HL-60/S4 treated with retinoic acid at 250 ng/mL for 4 days and 3 days (cell line): ENCODE measurements around the gene LTBP1.
"Not testable (repeated sequence)": the region's sequence is repeated elsewhere in the genome, so short reads cannot be mapped to it uniquely, and the experiment has no call there.

Experiments used
- in situ Hi-C: fragments of 300-500 bp; cut with MboI; formaldehyde crosslinking; loops from 2 replicates; pipeline ENCODE4 v1.7.0; 2022; ENCODE audit warnings: low sequenced_read_pairs

LTBP1 gene

DNA sequence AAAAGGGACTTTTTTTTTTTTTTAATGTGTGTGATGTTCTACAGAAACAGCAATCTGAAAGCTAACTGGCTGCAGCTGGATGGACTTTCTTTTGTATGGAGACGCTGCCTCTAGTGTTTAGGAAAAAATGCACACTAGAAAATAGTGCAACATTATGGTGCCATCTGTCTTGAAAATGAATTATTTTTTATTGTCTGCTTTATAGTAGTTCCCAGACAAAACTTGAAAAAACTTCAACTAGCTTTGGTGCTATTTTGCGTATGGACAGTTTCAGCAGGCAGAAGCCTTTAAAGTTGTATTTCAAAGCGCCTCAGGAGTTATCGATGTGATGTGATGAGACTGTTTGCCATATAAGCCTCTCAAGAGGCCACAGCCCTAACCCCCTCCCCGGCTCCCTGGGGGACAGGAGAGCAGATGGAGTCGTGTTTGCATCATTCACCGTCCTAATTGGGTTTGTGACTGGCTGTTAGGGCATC lies 86.9 kb downstream of the LTBP1 start:
- in situ Hi-C loops, result no loop called here

DNA sequence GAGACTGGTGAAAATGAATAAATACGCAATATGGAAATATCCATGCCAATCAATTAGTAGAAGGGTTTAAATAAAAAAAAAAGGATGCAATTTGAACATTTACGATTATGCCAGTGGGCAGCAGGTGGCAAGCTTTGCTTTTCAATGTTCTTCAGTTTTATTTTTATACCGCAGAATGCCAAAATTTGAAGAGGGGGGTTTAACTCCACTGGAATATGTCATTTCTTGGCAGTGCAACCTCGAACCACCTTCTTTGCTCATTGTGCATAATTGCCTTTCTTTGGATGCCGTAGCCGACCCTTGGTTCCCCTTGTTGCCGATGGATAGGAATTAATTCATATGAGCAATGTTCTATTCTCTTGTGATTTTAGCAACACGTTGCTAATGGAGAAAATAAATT lies 88.0 kb downstream of the LTBP1 start:
- in situ Hi-C loops, result no loop called here

DNA sequence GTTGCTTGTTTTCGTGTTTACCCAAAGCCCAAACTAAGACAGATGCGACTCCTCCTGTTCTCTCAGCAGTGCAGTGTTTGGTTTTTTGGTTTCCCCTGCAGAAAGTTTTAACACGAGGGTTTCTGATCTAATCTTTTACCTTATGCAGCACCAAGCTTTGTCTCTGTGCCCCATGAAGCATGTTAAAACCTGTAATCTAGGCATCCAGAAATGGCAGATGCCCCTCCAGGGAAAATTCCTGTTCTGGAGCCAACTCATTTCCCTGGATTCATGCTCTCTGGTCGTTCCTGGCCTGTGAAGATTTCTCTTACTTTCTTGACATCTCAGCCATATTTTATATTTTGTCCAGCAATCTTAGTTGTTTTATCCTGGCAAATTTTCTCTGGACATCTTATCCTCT lies 91.5 kb downstream of the LTBP1 start:
- in situ Hi-C loops, result no loop called here

DNA sequence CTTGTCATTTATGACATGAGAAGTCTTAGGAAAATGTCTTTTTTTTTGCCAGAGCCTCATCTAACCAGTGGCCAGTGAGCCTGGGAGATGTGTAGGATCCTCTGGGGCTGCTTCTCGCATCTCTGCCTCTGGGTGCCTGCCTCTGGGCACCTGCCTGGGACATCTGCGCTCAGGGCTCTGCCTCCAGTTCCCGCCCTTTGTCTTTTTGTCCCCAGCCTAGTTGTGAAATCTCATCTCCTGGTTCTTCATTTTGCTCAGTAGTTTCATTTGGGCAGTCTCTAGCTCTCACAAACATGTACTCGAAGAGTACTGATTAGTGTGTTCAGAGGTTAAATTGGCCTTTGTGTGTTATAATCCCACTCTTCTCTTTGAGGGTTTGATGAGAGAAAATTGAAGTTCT lies 92.0 kb downstream of the LTBP1 start:
- in situ Hi-C loops, result no loop called here

DNA sequence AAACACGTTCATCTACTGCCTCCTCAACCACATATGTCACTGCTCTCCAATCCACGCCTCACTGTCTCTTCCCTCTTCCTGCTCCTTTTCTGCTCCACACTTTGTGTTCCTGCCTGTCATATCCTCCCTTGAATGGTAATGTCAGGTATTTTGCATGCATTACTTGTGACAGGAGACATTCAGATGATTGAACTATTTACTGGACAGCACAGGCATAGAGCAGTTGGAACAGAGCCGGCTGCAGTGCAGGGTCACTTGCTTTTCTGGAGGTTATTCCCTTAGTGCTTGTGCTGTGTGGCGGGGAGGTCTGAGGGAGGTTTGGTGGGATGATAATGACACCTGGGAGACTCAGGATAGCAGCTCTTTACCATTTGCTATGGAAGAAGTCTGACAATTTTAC lies 93.8 kb downstream of the LTBP1 start:
- in situ Hi-C loops, result no loop called here

DNA sequence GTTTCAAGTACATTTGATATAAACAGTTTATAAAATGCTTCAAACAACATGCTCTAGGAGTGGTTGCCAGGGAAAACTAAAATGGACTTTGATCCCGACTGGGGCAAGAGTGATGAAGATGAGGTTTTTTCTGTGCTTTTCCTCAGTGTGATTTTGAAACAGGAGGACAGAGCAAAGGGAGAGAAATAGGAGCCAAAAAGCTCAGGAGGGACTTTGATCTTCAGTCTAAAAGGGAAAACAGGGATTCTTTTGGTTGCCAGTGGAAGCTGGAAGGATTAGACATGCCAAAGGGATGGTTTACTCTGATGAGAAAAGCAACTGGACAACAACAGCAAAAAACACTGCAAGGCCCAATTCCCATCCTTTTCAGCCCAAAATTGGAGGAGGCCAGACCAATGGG lies 95.5 kb downstream of the LTBP1 start:
- in situ Hi-C loops, result no loop called here

DNA sequence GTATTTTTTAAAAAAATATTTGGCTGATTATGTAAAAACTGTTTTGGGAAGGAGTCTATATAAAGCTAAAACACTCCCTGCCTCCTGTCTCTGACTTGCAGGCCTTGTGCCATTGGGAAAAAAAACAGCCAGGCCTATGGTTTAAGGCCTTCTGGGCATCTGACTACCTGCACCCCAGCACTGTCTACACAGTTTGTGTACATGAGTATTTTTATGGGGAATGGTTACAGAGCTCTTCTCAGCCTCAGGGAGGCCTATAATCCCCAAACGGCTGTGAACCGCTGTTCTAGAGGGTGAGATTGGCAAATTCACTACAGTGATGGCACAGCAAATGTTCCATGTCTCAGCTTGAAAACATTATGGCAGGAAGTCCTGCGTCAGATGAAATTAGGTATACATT lies 96.1 kb downstream of the LTBP1 start:
- in situ Hi-C loops, result no loop called here

DNA sequence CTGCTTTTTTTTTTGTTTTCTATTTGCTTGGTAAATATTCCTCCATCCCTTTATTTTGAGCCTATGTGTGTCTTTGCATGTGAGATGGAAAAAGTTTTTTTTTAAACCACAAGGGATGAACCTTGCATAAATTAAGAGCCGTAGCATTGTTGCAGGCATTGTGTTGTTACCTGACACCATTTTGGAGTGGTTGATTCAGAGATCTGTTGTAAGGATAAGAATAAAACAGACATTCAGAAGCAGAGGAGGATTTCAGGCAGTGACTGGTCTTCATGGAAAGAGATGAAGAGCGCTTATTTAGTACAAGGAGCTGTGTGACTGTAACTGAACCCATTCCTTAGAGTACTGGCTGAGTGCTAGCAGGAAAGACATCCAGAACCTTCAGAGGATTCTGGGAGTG lies 101.2 kb downstream of the LTBP1 start:
- in situ Hi-C loops, result no loop called here

DNA sequence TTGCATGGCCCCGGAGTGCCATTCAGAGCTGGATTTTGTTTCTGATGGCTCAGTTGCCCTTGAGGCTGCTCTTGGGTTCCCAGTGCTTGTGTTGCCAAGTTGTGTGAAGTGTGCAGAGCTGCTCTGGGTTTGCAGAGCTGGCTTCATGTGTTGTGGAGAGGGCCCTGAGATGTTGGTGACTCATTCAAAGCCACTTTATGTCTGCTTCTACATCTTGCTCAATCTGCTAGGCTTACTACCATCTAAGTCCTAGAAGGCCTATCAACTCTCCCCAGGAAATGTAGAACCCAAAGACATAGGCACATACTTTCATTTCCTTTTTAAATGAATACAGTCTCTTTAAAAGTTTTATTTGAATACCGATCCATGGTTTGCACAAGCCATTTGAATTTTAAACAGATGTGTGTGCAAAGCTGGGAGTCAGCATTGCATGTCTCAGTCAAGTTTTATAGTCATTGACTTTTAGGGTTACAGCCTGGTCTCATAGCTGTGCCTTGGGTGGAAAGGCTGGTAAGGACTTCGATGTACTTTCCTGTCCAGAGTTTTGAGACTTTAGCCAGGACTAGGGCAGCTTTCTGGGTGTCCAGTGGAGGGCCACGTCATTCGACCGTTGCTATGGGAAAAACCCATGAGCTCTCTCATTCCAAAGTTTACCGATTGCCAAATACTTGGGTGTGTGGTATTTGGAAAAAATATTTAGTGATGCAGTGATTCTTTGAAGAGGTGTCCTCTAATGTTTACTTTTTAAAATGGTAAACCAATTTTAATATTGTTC lies 105.0 kb downstream of the LTBP1 start:
- in situ Hi-C loops, result no loop called here

DNA sequence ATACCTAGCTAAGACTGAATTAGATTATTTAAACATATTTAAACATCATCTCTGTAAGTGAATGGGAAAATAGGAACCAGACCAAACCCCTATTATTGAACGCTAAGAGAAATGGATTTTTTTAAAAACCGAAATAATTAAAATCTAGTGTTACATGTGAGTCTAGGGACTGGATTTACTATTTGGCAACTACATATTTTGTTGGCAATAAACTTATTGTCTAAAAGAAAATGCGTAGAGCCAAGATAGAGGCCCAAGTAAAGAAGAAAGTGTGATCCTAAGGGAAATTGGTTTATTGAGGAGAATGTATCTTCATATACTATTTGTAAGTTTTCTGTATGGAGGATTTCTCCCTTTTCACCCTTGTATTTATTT lies 105.6 kb downstream of the LTBP1 start:
- in situ Hi-C loops, result no loop called here

DNA sequence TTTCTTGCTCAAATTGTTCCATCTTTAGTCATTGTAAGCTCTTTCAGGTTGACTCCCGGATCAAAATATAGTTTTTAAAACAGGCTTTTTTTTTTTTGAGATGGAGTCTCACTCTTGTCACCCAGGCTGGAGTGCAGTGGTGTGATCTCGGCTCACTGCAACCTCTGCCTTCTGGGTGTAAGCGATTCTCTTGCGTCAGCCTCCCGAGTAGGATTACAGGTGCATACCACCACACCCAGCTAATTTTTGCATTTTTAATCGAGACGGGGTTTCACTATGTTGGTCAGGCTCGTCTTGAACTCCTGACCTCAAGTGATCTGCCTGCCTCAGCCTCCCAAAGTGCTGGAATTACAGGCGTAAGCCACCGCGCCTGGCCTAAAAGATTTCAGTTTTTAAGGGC lies 106.0 kb downstream of the LTBP1 start:
- in situ Hi-C loops, result not testable (repeated sequence)

DNA sequence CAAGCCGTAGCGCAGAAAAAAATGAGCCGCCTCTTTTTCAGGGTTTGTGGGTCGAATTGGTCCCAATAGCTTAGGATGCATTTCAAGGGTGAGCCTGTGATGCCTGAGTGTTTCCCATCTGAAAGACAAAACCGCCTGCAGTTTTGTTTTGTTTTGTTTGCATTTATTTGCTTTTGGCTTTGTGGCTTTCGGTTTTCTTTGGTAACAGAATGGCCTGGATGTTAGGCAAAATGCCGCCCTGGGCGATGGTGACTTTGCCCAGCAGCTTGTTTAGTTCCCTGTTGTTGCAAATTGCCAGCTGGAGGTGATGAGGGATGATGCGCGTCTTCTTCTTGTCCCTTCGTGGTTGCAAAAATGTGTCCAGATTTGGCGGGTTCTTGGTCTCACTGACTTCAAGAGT lies 109.4 kb downstream of the LTBP1 start:
- in situ Hi-C loops, result no loop called here

DNA sequence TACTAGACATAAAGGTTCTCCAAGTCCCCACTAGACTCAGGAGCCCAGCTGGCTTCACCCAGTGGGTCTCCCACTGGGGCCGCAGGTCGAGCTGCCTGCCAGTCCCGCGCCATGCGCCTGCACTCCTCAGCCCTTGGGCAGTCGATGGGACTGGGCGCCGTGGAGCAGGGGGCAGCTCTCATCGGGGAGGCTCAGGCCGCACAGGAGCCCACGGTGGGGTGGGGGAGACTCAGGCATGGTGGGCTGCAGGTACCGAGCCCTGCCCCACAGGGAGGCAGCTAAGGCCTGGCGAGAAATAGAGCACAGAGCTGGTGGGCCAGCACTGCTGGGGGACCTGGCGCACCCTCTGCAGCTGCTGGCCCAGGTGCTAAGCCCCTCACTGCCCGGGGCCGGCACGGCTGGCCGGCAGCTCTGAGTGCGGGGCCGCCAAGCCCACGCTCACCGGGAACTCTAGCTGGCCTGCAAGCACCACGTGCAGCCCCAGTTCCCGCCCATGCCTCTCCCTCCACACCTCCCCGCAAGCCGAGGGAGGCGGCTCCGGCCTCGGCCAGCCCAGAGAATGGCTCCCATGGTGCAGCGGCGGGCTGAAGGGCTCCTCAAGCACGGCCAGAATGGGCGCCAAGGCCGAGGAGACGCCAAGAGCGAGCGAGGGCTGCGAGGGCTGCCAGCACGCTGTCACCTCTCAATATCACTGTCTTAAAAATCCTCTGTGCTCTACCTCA lies 110.7 kb downstream of the LTBP1 start:
- in situ Hi-C loops, result not testable (repeated sequence)

DNA sequence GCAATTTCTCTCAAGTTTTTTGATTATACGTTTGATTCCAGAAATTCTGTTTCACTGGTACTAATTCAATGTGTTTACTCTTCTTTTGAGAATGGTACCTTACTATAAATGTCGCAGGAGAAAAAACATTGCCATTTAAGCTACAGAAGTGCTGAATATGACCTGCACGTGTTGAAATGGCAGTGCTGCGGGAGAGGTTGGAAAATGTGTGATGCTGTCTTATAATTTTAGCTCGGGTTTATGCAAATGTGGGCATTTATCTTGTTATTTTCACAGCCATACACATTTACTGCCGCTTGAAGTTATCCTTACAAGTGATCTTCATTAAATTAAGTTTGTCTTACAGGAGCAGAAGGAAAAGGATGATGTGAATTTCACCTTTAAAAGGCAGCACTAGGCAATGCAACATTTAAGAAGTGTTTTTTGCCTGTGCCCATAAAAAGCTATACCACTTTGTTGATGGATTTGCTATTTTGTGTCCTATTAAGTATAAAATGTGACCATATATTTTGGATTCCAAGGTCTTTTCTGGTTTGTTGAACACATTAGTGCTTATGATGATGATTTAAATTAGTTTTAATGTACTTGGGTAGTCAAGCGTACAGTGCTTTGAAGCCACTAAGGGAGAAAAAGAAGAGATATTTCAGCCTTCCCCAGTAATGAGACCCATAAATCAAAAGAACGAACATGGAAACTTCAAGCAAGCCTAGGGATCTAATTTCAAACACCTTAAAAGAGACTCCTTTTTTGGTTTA lies 112.1 kb downstream of the LTBP1 start:
- in situ Hi-C loops, result no loop called here

DNA sequence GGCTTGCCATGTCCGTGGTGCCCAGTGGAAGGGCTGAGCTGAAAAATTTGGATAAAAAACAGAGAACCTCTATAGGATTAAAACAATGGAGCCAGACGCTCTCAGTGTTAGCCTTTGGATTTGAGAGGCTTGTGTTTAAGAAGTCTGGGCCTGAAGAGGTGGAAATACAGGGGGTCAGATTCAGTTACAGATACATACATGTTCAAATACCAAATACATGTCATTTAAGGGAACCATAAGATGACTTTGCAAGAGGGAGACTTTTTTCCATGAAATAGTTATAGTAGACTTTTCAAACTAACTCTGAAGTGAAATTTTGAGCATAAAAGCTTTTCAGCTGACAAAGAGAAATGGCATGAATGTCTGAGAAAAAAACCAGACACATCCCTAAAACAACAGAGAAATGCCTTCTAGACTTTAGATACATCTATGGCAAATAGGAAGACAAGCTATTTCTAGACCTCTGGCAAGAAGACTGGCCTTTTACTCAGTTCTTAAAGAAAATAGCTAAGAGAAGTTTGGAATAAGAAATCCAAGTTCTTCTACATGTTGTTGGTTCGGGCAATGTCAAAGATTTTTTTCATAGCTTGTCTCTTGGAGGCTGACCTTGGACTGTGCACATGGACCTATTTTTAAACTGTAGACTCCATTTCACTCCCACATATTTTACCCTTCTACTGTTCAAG lies 112.9 kb downstream of the LTBP1 start:
- in situ Hi-C loops, result no loop called here

DNA sequence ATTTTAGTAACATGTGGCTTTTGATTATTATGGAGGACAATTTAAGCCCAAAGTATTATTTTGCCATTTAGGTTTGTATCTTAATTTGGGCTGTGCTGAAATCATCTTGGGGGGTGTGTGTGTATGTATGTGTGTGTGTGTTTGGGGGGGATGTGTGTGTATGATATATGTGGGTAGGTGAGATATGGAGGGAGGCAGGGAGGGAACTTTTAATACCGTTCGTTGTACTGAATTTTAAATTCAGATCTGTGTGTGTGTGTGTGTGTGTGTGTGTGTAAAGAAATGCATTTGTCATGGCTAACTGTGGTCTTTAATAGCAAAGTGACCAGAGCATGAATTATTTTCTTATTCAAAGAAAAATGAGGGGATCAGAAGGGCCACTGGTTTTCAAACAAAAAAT lies 113.7 kb downstream of the LTBP1 start:
- in situ Hi-C loops, result no loop called here

DNA sequence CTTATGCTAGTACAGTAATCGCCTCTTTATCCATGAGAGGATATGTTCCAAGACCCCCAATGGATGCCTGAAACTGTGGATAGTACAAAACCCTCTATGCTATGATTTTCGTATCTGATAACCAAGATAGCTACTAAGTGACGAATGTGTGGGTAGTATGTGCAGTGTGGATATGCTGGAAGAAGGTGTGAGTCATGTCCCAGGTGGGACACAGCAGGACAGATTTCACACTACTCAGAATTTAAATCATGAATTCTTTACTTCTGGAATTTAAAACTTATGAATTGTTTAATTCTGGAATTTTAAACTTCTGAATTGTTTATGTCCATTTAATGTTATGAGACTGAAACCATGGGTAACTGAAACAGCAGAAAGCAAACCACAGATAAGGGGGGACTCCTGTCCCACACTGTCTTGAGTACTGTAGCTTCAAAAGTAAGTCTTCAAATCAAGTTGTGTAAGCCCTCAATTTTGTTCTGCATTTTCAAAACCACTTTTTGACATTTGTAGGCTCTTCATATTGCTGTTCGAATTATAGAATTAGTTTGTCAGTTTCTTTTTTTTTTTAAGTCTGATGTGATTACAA lies 116.0 kb downstream of the LTBP1 start:
- in situ Hi-C loops, result no loop called here

DNA sequence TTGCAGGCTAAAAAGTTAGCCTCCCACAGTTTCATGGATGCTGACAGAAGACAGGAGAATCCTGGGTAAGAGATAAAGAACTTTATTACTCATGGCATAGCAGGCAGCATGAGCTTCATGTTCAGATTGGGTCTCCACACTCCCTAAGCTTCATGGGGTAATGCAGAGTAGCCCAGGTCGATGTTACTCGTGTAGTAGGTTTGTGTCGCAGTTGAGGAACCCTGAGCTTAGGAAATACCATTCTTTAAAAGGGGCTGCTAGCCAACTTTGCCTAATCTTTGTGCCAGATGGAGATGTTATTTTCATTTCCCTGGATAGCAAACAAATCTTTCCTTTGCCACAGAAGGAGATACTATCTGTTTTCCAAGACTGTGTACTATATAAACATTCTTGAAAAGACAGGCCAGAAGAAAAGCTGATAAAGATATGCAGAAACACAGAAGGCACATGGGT lies 117.6 kb downstream of the LTBP1 start:
- in situ Hi-C loops, result no loop called here

DNA sequence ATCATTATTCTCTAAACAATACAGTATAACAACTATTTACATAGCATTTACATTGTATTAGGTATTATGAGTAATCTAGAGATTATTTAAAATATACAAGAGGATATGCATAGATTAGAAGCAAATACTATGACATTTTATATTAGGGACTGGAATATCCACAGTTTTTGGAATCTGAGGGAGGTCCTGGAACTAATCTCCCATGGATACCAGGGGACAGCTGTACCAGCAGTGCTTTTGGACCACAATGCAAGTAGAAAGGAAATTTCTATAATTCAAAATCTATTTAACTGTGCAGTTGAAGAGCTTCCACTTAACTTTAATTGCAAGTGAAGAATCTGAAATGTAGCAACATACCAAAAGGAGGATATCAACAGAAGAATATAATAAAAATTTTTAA lies 120.8 kb downstream of the LTBP1 start:
- in situ Hi-C loops, result no loop called here

DNA sequence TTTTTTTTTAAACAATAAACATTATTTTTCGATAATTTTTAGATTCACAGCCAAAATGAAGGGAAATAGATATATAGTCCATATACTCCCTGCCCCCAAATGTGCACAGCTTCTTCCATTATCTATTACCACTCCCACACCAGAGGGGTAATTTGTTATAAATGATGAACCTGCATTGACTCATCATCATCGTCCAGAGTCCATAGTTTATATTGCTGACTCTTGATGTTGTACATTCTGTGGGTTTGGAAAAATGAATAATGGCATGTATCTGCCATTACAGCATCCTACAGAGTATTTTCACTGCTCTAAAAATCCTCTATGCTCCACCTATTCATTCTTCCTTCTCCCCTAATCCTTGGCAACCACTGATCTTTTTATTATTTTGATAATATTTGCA lies 121.5 kb downstream of the LTBP1 start:
- in situ Hi-C loops, result no loop called here
